AG09309 (cell line): ENCODE data around the gene NUP205.

ENCODE experiments used
- DNase-seq: peaks from one replicate; pipeline ENCODE4 v3.0.0-alpha.2; 2010; ENCODE audit warnings: low read depth
- H3K4me3 ChIP-seq: 2 replicates; pipeline ENCODE4 v1.5.1; 2011; ENCODE audit warnings: mild to moderate bottlenecking, low read depth, low read length, moderate library complexity; ENCODE audit not compliant: control insufficient read depth
- TF ChIP-seq, protein P1 (sequence below): IDR thresholded peaks from 2 replicates; pipeline ENCODE4 v1.5.1; 2011; ENCODE audit warnings: mild to moderate bottlenecking, low read depth, low read length, inconsistent platforms; ENCODE audit not compliant: insufficient read depth, control insufficient read depth; ENCODE audit errors: missing control alignments

NUP205 gene

DNA sequence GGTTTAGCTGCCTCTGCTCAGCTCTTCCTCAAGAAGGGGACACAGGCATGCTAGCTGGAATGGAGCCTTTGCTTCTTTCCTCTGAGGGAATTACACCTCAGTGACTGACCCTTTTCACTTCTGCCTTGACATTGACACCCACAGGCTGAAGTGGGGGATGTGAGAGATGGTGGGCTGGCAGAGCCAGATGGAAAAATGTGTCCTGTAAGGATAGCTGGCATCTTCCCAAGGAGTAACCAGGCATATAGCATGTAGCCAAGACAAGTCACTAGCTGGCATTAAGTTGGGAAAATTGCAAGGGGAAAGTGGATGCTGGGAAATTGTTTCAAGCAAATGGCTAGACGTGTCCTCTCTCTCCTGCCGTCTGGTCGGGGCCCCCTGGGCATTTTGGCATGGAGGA is 124.5 kb downstream of the NUP205 start:
- no peak for DNase-seq
- TF ChIP-seq, protein P1, sequence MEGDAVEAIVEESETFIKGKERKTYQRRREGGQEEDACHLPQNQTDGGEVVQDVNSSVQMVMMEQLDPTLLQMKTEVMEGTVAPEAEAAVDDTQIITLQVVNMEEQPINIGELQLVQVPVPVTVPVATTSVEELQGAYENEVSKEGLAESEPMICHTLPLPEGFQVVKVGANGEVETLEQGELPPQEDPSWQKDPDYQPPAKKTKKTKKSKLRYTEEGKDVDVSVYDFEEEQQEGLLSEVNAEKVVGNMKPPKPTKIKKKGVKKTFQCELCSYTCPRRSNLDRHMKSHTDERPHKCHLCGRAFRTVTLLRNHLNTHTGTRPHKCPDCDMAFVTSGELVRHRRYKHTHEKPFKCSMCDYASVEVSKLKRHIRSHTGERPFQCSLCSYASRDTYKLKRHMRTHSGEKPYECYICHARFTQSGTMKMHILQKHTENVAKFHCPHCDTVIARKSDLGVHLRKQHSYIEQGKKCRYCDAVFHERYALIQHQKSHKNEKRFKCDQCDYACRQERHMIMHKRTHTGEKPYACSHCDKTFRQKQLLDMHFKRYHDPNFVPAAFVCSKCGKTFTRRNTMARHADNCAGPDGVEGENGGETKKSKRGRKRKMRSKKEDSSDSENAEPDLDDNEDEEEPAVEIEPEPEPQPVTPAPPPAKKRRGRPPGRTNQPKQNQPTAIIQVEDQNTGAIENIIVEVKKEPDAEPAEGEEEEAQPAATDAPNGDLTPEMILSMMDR, result no peak
- H3K4me3 ChIP-seq, result no peak overlapping the region

DNA sequence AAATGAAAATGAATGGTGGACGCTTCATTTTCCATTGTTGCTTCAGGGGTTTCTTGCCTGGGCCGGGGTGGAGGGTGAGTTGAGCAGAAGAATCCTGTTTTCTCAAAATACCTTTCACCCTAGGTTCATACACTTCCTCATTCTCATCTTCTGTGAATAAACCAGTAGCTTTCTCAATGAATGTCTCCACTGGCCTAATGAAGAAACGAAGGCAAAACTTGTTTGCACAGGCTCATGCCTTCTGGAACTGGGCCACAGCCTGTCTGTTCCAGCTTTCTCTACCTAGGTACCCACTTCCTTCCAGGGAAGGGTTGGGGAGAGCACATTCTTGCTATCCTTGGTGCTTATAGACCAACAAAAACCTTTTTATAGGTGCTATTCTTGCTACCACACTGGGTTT is 125.9 kb downstream of the NUP205 start:
- TF ChIP-seq, protein P1, result no peak
- DNase-seq, result no peak
- no peak overlapping the region for H3K4me3 ChIP-seq

DNA sequence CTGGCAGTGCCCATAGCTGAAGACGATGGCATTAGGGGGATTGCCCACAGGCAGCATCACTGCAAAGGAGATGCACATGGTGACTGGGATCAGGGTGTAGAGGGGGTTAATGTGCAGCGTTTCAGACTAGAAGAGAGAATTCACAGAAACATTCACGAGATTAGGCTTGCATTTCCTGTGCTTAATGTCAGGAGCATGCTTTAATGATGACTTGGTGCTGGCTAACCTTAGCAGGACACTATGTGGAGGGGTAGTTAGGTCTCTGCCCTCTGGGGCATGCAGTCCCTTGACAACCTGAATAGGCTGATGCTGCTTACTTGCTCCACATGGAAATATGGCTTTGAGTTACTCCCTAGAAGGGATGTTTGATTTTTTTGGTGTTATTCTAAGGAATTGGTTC is 126.4 kb downstream of the NUP205 start:
- TF ChIP-seq, protein P1, result no peak
- H3K4me3 ChIP-seq, result no peak overlapping the region
- DNase-seq, result no peak

DNA sequence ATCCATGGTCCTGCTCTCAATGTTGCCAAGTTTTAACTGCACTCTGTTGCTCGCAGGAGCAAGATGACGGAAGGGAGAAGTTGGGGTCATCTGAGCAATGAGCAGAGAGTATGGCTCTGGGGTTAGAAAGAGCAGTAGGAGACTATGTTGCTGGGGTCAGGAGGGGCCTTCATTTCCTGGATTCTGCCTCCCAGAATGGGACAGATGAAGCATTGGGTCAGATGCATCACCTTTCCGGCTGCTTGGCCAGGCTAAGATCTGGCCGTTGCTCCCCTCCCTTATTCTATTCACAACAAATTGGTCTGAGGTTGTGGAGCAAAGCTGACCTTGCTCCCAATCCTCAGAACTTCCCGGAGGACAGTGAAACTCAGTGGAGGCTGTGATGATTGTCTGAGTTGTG is 127.0 kb downstream of the NUP205 start:
- TF ChIP-seq, protein P1, result no peak
- H3K4me3 ChIP-seq, result no peak overlapping the region
- no peak for DNase-seq

DNA sequence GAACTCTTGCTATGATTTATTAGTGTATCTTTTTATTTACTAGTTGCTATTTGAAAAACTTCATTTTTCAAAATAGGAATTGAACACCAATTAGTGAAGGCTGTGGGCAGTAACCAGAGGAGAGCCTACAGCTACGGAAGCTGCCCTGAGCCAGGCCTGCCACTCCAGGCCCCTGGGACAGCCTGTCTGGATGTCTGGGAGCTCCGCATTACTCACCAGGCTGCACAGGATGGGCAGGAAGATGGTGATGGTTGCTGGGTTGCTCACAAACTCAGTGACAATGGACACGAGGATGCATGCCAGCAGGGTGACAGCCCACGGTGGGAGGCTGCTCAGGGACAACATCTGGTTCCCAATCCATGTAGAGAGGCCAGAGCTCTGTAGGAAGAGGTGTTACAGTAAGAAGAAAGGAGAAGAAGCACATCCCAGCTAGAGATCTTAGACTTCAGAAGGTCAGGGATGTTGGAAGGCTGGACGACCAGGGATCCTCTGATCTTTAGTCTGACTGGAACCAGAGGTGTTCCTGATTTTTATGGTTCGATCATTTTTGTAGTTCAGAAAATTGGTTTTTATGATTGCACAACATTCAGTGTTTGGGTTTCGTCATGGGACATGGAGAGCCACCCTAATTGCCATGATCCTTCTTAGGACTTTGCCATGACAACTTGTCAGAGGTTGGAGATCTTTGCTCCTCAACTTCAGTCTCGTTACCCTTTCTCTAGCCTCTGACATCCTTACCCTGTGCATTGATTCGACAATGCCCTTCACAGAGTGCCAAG is 127.8 kb downstream of the NUP205 start:
- TF ChIP-seq, protein P1, result no peak
- no peak for DNase-seq
- H3K4me3 ChIP-seq, result no peak overlapping the region

DNA sequence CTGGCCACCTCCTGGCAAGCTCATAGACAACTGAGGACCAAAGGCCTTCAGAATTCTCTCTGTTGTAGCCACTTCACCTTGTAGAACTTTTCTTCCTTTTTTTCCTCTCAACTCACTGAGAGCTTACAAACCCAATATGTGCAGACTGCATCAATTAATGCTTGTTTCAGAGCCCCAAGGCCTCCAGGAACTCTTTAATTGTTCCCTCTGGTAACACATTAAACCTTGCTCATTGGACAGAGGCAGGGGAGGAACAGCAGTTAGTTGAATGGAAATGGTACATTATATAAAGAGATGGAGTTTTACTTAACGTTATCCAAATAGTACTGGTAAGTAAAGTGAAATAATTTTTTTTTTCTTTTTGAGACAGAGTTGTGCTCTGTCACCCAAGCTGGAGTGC is 129.7 kb downstream of the NUP205 start:
- DNase-seq, result no peak
- H3K4me3 ChIP-seq, result no peak overlapping the region
- TF ChIP-seq, protein P1, result no peak
